Measurements from ENCODE around the gene MROH2A.

Gene MROH2A

DNA sequence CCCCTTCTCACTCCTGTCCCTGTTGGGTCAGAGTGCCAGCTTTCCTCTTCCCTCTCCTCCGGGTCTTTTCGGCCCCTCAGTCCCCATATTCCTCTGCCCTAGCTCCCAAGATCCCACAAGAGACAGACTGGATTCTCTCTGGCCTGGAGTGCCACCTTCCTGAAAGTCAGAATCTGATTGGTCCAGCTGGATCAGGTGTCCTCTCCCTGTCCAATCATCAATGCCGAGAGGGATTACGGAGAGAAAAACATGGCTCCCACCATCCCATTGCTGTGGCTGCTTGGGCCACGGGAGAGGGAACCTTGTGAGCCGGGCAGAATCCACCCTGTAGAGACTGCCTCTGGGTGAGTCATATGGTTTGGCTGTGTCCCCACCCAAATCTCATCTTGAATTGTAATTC lies 2.7 kb upstream of the MROH2A start:
- Mint-ChIP-seq H3K27ac (no peak overlapping the region), H3K4me3 (no peak overlapping the region), H3K27me3 (peaks cover 20 to 31% of the 10 kb centered on the region in 2 donors), H3K9me3 (peaks cover 9 to 17% of the 10 kb centered on the region in 2 donors), H3K4me1 (no peaks in the 10 kb centered on the region), H3K36me3 (peaks cover 4 to 9% of the 10 kb centered on the region in 2 donors)
- DNase-seq: no peak
- no peak for ATAC-seq (replicated peaks)

- ATAC-seq (replicated peaks) (no peak), DNase-seq (no peak)
- no peak overlapping the region for H3K27ac Mint-ChIP-seq
- no peak overlapping the region for H3K4me3 Mint-ChIP-seq
- no peaks in the 10 kb centered on the region for H3K4me1 Mint-ChIP-seq
- H3K9me3 Mint-ChIP-seq: peaks cover 9 to 21% of the 10 kb centered on the region in 2 donors
- H3K36me3 Mint-ChIP-seq: peaks cover 4 to 9% of the 10 kb centered on the region in 2 donors
- peaks cover 36 to 37% of the 10 kb centered on the region in 2 donors for H3K27me3 Mint-ChIP-seq
Observed at GRCh38 chr2:233779722-233780121, 1.6 kb downstream of the MROH2A start.

- ATAC-seq (replicated peaks): no peak
- Mint-ChIP-seq H3K27me3 (peaks cover 33 to 43% of the 10 kb centered on the region in 2 donors), H3K4me1 (no peaks in the 10 kb centered on the region)
Observed at GRCh38 chr2:233780771-233781170, 2.6 kb downstream of the MROH2A start.

DNA sequence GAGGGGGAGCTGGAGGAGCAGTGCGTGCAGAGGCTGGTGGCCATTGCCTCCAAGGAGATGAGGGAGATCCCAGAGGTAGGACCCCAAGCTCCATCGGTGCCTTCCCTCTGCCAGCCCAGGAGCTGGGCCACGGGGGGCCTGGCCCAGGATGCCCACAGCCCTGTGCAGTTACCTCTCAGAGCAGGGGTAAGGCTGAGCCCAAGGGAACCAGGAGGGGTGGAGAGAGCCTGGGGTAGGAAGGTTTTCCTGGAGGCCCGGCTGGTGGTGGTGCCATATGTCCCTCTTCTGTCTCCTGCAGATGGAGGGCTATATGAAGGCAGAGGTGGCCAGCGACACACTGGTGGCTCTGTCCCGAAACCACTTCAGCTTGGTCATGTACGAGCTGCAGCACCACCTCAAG lies 11.4 kb downstream of the MROH2A start:
- DNase-seq: no peak
- Mint-ChIP-seq H3K27me3 (peaks cover 15 to 21% of the 10 kb centered on the region in 2 donors), H3K27ac (no peak overlapping the region), H3K4me1 (no peaks in the 10 kb centered on the region), H3K36me3 (peaks cover 4% of the 10 kb centered on the region in 2 donors), H3K4me3 (no peak overlapping the region), H3K9me3 (peaks cover 9 to 11% of the 10 kb centered on the region in 2 donors)
- ATAC-seq (replicated peaks): no peak

More at GRCh38 chr2:233780771-233781170, 2.6 kb downstream of the MROH2A start:
- Mint-ChIP-seq H3K36me3 (peaks cover 0 to 7% of the 10 kb centered on the region in 2 donors), H3K9me3 (peaks cover 8 to 23% of the 10 kb centered on the region in 2 donors), H3K27ac (no peak overlapping the region), H3K4me3 (no peak overlapping the region)
- DNase-seq: no peak

DNA sequence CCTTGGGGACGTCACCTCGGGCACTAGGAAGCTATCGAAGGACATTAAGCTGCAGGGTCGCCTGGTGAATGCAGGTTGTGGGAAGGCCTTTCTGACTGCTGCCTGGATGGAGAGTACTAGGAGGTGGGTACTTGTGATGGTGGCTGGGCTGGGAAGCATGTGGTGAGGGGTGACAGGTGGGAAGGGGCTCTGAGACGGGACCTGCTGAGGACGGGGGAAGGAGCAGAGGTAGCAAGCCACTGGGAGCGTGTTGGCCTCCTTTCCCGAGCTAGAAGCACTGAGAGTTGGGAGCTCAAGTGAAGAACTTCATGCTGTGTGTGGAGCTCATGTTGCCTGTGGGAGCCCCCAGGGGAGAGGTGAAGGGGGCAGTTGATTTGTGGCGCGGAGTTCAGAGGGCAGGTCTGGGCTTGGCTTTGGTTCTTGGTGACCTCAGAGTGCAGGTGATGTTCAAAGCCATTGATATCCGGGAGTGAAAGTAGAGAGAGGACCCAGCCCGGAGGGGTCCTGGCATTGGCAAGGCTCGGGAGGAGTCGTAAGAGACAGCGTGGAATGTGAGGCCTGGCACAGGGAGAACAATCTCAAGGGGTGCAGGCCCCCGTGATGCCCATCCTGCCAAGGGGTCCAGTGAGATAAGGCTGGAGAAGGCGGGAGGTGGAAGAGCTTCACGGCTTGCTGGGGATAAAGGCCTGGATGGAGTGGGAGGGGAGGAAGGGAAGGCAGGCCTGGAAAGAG lies 13.2 kb downstream of the MROH2A start:
- no peaks in the 10 kb centered on the region for H3K4me1 Mint-ChIP-seq
- ATAC-seq (replicated peaks) (no peak), DNase-seq (no peak)
- peaks cover 10 to 15% of the 10 kb centered on the region in 2 donors for H3K27me3 Mint-ChIP-seq
- H3K9me3 Mint-ChIP-seq: peaks cover under 1 to 2% of the 10 kb centered on the region in 2 donors
- no peak overlapping the region for H3K4me3 Mint-ChIP-seq
- H3K36me3 Mint-ChIP-seq: peaks cover 0 to 1% of the 10 kb centered on the region in 2 donors
- no peak overlapping the region for H3K27ac Mint-ChIP-seq

DNA sequence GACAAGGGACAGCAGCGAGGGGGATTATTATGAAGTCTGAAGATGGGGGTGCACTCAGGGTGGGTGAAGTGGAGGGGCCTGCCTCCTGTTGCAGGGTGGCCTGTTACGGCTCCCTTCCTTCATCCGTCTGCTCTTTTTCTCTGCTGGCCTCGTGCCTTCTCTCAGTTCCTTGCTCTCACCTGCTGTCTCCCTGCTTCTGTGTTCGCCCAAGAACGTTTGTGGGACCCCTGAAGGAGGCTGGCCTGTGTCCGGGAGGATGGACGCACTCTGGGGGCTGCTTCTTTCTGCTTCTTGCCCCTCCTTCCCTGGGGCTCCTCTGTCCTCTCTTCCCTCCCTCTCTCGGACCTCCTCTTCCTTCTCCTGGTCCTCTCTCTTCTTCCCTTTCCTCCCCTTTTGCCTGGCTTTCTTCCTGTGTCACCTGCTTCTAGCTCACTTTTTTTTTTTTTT lies 13.8 kb downstream of the MROH2A start:
- ATAC-seq (replicated peaks) (no peak), DNase-seq (no peak)
- H3K27ac Mint-ChIP-seq: no peak overlapping the region
- no peak overlapping the region for H3K4me3 Mint-ChIP-seq
- no peaks in the 10 kb centered on the region for H3K4me1 Mint-ChIP-seq
- no peaks in the 10 kb centered on the region for H3K36me3 Mint-ChIP-seq
- H3K27me3 Mint-ChIP-seq: peaks cover 10 to 15% of the 10 kb centered on the region in 2 donors
- no peaks in the 10 kb centered on the region for H3K9me3 Mint-ChIP-seq

- H3K4me1 Mint-ChIP-seq: no peaks in the 10 kb centered on the region
- no peak for ATAC-seq (replicated peaks)
- no peaks in the 10 kb centered on the region for H3K36me3 Mint-ChIP-seq
- no peaks in the 10 kb centered on the region for H3K9me3 Mint-ChIP-seq
- no peak for DNase-seq
- peaks cover 10 to 15% of the 10 kb centered on the region in 2 donors for H3K27me3 Mint-ChIP-seq
- no peak overlapping the region for H3K27ac Mint-ChIP-seq
- H3K4me3 Mint-ChIP-seq: no peak overlapping the region
Observed at GRCh38 chr2:233792720-233793119, 14.6 kb downstream of the MROH2A start.

DNA sequence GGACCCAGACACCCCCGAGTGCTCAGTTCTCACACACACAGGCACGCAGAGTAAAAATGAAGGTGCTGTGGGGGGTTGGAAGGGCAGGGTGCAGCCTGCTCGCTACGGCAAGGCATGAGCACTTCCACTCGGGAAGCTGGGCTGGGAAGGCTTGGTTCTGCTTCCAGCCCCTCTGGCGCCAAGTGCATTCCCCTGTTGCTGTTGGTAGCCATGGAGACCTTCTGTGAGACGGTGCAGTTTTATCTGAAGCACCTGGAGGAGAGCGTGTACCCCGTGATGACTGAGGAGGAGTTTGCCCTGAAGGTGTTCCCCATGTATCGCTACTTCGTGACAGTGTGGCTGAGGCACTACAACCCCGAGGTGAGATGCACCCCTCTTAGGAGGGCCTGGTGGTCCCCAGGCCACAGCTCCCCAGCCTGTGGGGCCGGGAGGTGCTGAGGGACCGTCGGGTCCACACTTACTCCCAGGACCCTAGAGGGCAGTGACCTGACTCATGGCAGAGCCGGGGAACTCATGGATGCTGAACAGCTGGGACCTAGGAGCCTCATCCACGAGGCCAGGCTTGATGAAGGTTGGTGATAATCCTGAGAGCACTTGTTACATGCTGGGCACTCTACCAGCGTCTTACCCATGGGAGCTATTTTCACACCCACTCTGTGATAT lies 15.5 kb downstream of the MROH2A start:
- no peak overlapping the region for H3K27ac Mint-ChIP-seq
- H3K4me3 Mint-ChIP-seq: no peak overlapping the region
- no peaks in the 10 kb centered on the region for H3K36me3 Mint-ChIP-seq
- ATAC-seq (replicated peaks) (no peak), DNase-seq (no peak)
- no peaks in the 10 kb centered on the region for H3K4me1 Mint-ChIP-seq
- H3K27me3 Mint-ChIP-seq: peaks cover 10 to 15% of the 10 kb centered on the region in 2 donors
- H3K9me3 Mint-ChIP-seq: no peaks in the 10 kb centered on the region

- no peaks in the 10 kb centered on the region for H3K9me3 Mint-ChIP-seq
- H3K36me3 Mint-ChIP-seq: no peaks in the 10 kb centered on the region
- H3K4me1 Mint-ChIP-seq: no peaks in the 10 kb centered on the region
- no peak for DNase-seq
- no peak for ATAC-seq (replicated peaks)
- H3K4me3 Mint-ChIP-seq: no peak overlapping the region
- peaks cover 8 to 15% of the 10 kb centered on the region in 2 donors for H3K27me3 Mint-ChIP-seq
- H3K27ac Mint-ChIP-seq: no peak overlapping the region
Observed at GRCh38 chr2:233794128-233794658, 16.1 kb downstream of the MROH2A start.

DNA sequence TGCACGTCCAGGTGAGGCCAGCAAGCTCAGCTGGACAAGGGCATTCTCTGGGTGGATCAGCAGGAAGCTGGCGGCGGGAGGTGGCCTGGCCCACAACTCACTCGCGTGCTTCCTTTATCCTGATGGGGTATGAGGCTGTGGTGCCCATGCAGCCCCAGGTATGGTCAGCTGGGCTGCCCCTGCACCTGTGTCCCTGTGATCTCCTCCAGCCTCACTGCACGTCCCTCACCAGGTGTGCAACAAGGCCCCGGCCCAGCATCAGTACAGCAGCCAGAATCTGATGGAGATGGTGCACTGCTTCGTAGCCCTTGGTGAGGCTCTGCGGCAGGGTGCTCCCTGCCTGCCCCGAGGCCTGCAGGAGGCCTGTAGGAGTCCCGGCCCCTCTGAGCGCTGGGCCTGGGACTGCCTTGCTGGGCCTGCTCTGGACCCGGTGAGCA lies 17.6 kb downstream of the MROH2A start:
- H3K9me3 Mint-ChIP-seq: no peaks in the 10 kb centered on the region
- DNase-seq: no peak

DNA sequence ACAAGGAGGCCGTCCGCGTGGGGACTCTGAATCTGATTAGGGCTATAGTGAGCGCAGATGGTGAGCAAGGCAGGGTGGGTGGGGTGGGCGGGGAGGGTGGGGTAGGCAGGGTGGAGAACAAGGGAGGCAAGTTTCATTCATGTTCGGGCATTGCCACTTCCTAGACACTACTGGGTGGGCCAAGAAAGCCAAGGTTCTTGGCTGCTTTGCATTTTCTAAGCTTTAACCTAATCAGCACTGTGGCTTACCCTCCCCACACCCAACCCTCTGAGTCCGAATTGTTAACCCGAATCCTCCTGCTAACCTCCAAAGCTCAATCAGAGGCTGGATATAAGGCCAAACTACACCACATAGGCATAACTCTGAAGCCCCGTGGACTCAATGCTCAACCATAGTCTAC lies 18.1 kb downstream of the MROH2A start:
- H3K36me3 Mint-ChIP-seq: no peaks in the 10 kb centered on the region

More for the DNA sequence above, 17.6 kb downstream of the MROH2A start:
- Mint-ChIP-seq H3K27me3 (peaks cover 5 to 15% of the 10 kb centered on the region in 2 donors), H3K36me3 (no peaks in the 10 kb centered on the region), H3K4me1 (no peaks in the 10 kb centered on the region), H3K27ac (no peak overlapping the region), H3K4me3 (no peak overlapping the region)
- no peak for ATAC-seq (replicated peaks)

GRCh38 chr2:233798335-233799086 lies 20.4 kb downstream of the MROH2A start:
- Mint-ChIP-seq H3K27me3 (peaks cover 9 to 18% of the 10 kb centered on the region in 2 donors), H3K4me3 (no peak overlapping the region), H3K9me3 (no peaks in the 10 kb centered on the region), H3K27ac (no peak overlapping the region), H3K4me1 (peaks cover 2 to 9% of the 10 kb centered on the region in 2 donors), H3K36me3 (no peaks in the 10 kb centered on the region)
- no peak for DNase-seq
- no peak for ATAC-seq (replicated peaks)

More for the DNA sequence above, 18.1 kb downstream of the MROH2A start:
- Mint-ChIP-seq H3K27ac (no peak overlapping the region), H3K4me1 (peaks cover 0 to 3% of the 10 kb centered on the region in 2 donors), H3K4me3 (no peak overlapping the region), H3K9me3 (no peaks in the 10 kb centered on the region), H3K27me3 (peaks cover 3 to 10% of the 10 kb centered on the region in 2 donors)
- no peak for ATAC-seq (replicated peaks)
- no peak for DNase-seq

DNA sequence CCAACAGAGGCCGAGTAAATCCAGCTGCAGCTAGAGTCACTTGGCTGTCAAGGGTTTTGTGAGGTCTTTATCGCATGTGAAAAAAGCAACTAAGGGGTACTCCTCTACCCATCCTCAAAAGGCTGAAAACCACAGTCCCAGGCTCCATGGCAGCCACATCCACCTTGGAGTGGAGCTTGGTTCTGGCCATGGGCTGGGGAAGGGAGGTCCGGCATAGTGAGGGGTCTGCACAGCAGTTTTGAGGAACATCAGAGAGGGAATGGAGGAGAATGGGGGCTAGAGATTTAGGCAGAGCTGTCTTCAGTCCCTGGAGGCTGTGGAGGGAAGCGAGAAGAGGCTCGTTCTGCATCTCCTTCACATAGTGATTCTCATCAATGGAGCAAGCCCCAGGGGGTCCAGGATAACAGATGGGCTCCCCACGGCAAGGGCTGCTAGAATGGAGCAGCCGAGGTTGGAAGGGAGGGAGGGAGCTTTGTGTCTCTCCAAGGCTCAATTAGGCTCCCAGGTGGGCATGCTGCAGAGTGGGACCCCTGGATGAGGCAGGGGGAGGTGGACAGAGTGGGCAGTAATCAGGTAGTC lies 21.0 kb downstream of the MROH2A start:
- Mint-ChIP-seq H3K27me3 (peaks cover 15 to 25% of the 10 kb centered on the region in 2 donors), H3K9me3 (no peaks in the 10 kb centered on the region), H3K36me3 (no peaks in the 10 kb centered on the region), H3K4me1 (peaks cover 2 to 9% of the 10 kb centered on the region in 2 donors), H3K4me3 (no peak overlapping the region), H3K27ac (no peak overlapping the region)
- no peak for ATAC-seq (replicated peaks)
- DNase-seq: no peak

DNA sequence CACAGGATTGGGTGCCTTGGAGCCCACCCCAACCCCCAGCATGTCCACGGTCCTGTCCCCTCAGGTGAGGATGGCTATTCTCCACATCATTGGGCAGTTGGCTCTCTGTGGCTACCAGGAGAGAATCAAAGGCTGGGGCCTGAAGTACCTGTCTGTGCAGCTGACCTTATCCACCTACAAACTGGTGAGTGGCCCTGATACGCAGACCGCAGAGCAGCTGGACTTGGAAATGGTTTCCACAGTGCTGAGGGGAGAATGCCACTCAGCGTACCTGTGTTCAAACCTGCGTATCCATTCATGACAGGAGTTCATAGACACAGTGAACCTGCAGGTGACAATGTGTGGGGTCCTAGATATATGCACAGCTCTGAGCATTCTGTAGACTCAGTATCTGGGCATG lies 21.6 kb downstream of the MROH2A start:
- no peaks in the 10 kb centered on the region for H3K9me3 Mint-ChIP-seq
- DNase-seq (no peak), ATAC-seq (replicated peaks) (no peak)
- no peak overlapping the region for H3K27ac Mint-ChIP-seq
- H3K4me3 Mint-ChIP-seq: no peak overlapping the region
- peaks cover 19 to 28% of the 10 kb centered on the region in 2 donors for H3K27me3 Mint-ChIP-seq
- no peaks in the 10 kb centered on the region for H3K36me3 Mint-ChIP-seq
- peaks cover 2 to 9% of the 10 kb centered on the region in 2 donors for H3K4me1 Mint-ChIP-seq
